ENCODE data around the gene COL15A1.

The COL15A1 gene

GRCh38 chr9:99041618-99042017 is 97.9 kb downstream of the COL15A1 start:
- Mint-ChIP-seq H3K4me3 (peak overlapping the region; percentile 7 to 29), H3K36me3 (ENCODE audit: insufficient read depth) (no peaks in the 10 kb centered on the region), H3K27ac (peak overlapping the region; percentile 80 to 86), H3K9me3 (no peaks in the 10 kb centered on the region), H3K4me1 (ENCODE audit: low read depth in 2 of 2) (peaks cover 27 to 48% of the 10 kb centered on the region in 2 donors), H3K27me3 (no peaks in the 10 kb centered on the region)
- ATAC-seq (replicated peaks) (peak; percentile 26), DNase-seq (no peak)

- H3K27me3 Mint-ChIP-seq, result no peaks in the 10 kb centered on the region
- no peak overlapping the region for H3K4me3 Mint-ChIP-seq
- H3K9me3 Mint-ChIP-seq, result no peaks in the 10 kb centered on the region
- H3K27ac Mint-ChIP-seq, result no peak overlapping the region
- H3K36me3 Mint-ChIP-seq (ENCODE audit: insufficient read depth), result no peaks in the 10 kb centered on the region
- no peak for ATAC-seq (replicated peaks)
- DNase-seq, result no peak
- peaks cover 31 to 50% of the 10 kb centered on the region in 2 donors for H3K4me1 Mint-ChIP-seq (ENCODE audit: low read depth in 2 of 2)
These were observed 98.9 kb downstream of the COL15A1 start for GRCh38 chr9:99042620-99043019.

- no peaks in the 10 kb centered on the region for H3K36me3 Mint-ChIP-seq (ENCODE audit: insufficient read depth)
These were observed 101.1 kb downstream of the COL15A1 start for GRCh38 chr9:99044827-99045226.

GRCh38 chr9:99046068-99046467 is 102.4 kb downstream of the COL15A1 start:
- ATAC-seq (replicated peaks) (no peak), DNase-seq (no peak)
- no peaks in the 10 kb centered on the region for H3K27me3 Mint-ChIP-seq
- H3K27ac Mint-ChIP-seq, result no peak overlapping the region
- no peak overlapping the region for H3K4me3 Mint-ChIP-seq
- no peaks in the 10 kb centered on the region for H3K9me3 Mint-ChIP-seq
- H3K4me1 Mint-ChIP-seq (ENCODE audit: low read depth in 2 of 2), result peaks cover 37 to 60% of the 10 kb centered on the region in 2 donors
- no peaks in the 10 kb centered on the region for H3K36me3 Mint-ChIP-seq (ENCODE audit: insufficient read depth)

More at GRCh38 chr9:99044827-99045226, 101.1 kb downstream of the COL15A1 start:
- H3K4me1 Mint-ChIP-seq (ENCODE audit: low read depth in 2 of 2), result peaks cover 37 to 56% of the 10 kb centered on the region in 2 donors
- DNase-seq (no peak), ATAC-seq (replicated peaks) (no peak)
- H3K27me3 Mint-ChIP-seq, result no peaks in the 10 kb centered on the region
- H3K9me3 Mint-ChIP-seq, result no peaks in the 10 kb centered on the region
- H3K27ac Mint-ChIP-seq, result no peak overlapping the region
- no peak overlapping the region for H3K4me3 Mint-ChIP-seq

GRCh38 chr9:99046542-99047071 is 102.9 kb downstream of the COL15A1 start:
- DNase-seq (no peak), ATAC-seq (replicated peaks) (no peak)
- Mint-ChIP-seq H3K4me1 (ENCODE audit: low read depth in 2 of 2) (peaks cover 32 to 57% of the 10 kb centered on the region in 2 donors), H3K36me3 (ENCODE audit: insufficient read depth) (no peaks in the 10 kb centered on the region), H3K27ac (peak overlapping the region in 1 of 2 donors; percentile 6), H3K4me3 (no peak overlapping the region), H3K9me3 (no peaks in the 10 kb centered on the region), H3K27me3 (no peaks in the 10 kb centered on the region)

GRCh38 chr9:99049228-99049627 is 105.5 kb downstream of the COL15A1 start:
- ATAC-seq (replicated peaks) (no peak), DNase-seq (no peak)
- H3K27ac Mint-ChIP-seq, result peak overlapping the region; percentile 51 to 58
- no peaks in the 10 kb centered on the region for H3K9me3 Mint-ChIP-seq
- no peaks in the 10 kb centered on the region for H3K27me3 Mint-ChIP-seq
- H3K4me1 Mint-ChIP-seq (ENCODE audit: low read depth in 2 of 2), result peaks cover 52 to 69% of the 10 kb centered on the region in 2 donors
- peak overlapping the region in 1 of 2 donors; percentile 25 for H3K4me3 Mint-ChIP-seq
- no peaks in the 10 kb centered on the region for H3K36me3 Mint-ChIP-seq (ENCODE audit: insufficient read depth)

- no peak for DNase-seq
- Mint-ChIP-seq H3K9me3 (no peaks in the 10 kb centered on the region), H3K27ac (peak overlapping the region in 1 of 2 donors; percentile 58), H3K4me1 (ENCODE audit: low read depth in 2 of 2) (peaks cover 55 to 70% of the 10 kb centered on the region in 2 donors), H3K36me3 (ENCODE audit: insufficient read depth) (no peaks in the 10 kb centered on the region), H3K27me3 (no peaks in the 10 kb centered on the region), H3K4me3 (peak overlapping the region in 1 of 2 donors; percentile 25)
- ATAC-seq (replicated peaks), result no peak
These were observed 105.9 kb downstream of the COL15A1 start for GRCh38 chr9:99049641-99050040.

GRCh38 chr9:99050292-99050911 is 106.7 kb downstream of the COL15A1 start:
- ATAC-seq (replicated peaks), result no peak
- H3K4me1 Mint-ChIP-seq (ENCODE audit: low read depth in 2 of 2), result peaks cover 55 to 70% of the 10 kb centered on the region in 2 donors
- H3K9me3 Mint-ChIP-seq, result no peaks in the 10 kb centered on the region
- no peak for DNase-seq
- peak overlapping the region in 1 of 2 donors; percentile 58 for H3K27ac Mint-ChIP-seq
- H3K27me3 Mint-ChIP-seq, result no peaks in the 10 kb centered on the region
- no peak overlapping the region for H3K4me3 Mint-ChIP-seq
- H3K36me3 Mint-ChIP-seq (ENCODE audit: insufficient read depth), result no peaks in the 10 kb centered on the region

GRCh38 chr9:99050924-99051323 is 107.2 kb downstream of the COL15A1 start:
- Mint-ChIP-seq H3K36me3 (ENCODE audit: insufficient read depth) (no peaks in the 10 kb centered on the region), H3K9me3 (no peaks in the 10 kb centered on the region), H3K4me3 (no peak overlapping the region), H3K4me1 (ENCODE audit: low read depth in 2 of 2) (peaks cover 57 to 74% of the 10 kb centered on the region in 2 donors), H3K27ac (no peak overlapping the region), H3K27me3 (no peaks in the 10 kb centered on the region)
- ATAC-seq (replicated peaks) (no peak), DNase-seq (no peak)

- DNase-seq (no peak), ATAC-seq (replicated peaks) (no peak)
- no peaks in the 10 kb centered on the region for H3K9me3 Mint-ChIP-seq
- no peaks in the 10 kb centered on the region for H3K36me3 Mint-ChIP-seq (ENCODE audit: insufficient read depth)
- peaks cover 59 to 76% of the 10 kb centered on the region in 2 donors for H3K4me1 Mint-ChIP-seq (ENCODE audit: low read depth in 2 of 2)
- no peaks in the 10 kb centered on the region for H3K27me3 Mint-ChIP-seq
- no peak overlapping the region for H3K27ac Mint-ChIP-seq
- H3K4me3 Mint-ChIP-seq, result peak overlapping the region in 1 of 2 donors; percentile 52
These were observed 107.7 kb downstream of the COL15A1 start for GRCh38 chr9:99051406-99051805.

- ATAC-seq (replicated peaks) (no peak), DNase-seq (no peak)
- H3K9me3 Mint-ChIP-seq, result no peaks in the 10 kb centered on the region
- H3K4me3 Mint-ChIP-seq, result peak overlapping the region in 1 of 2 donors; percentile 52
- peaks cover 60 to 76% of the 10 kb centered on the region in 2 donors for H3K4me1 Mint-ChIP-seq (ENCODE audit: low read depth in 2 of 2)
- no peaks in the 10 kb centered on the region for H3K27me3 Mint-ChIP-seq
- H3K36me3 Mint-ChIP-seq (ENCODE audit: insufficient read depth), result no peaks in the 10 kb centered on the region
- peak overlapping the region in 1 of 2 donors; percentile 95 for H3K27ac Mint-ChIP-seq
These were observed 108.1 kb downstream of the COL15A1 start for GRCh38 chr9:99051851-99052250.

GRCh38 chr9:99052815-99053715 is 109.4 kb downstream of the COL15A1 start:
- H3K4me1 Mint-ChIP-seq (ENCODE audit: low read depth in 2 of 2), result peaks cover 68 to 87% of the 10 kb centered on the region in 2 donors
- DNase-seq (peak in 2 of 3 experiments; percentile 7), ATAC-seq (replicated peaks) (peak; percentile 24)
- H3K36me3 Mint-ChIP-seq (ENCODE audit: insufficient read depth), result peaks cover 4% of the 10 kb centered on the region
- no peaks in the 10 kb centered on the region for H3K9me3 Mint-ChIP-seq
- H3K4me3 Mint-ChIP-seq, result peak overlapping the region; percentile 52 to 62
- peak overlapping the region; percentile 83 to 95 for H3K27ac Mint-ChIP-seq
- H3K27me3 Mint-ChIP-seq, result no peaks in the 10 kb centered on the region

GRCh38 chr9:99054581-99054980 is 110.9 kb downstream of the COL15A1 start:
- Mint-ChIP-seq H3K36me3 (ENCODE audit: insufficient read depth) (peaks cover 6% of the 10 kb centered on the region), H3K4me3 (peak overlapping the region; percentile 52 to 62), H3K27me3 (no peaks in the 10 kb centered on the region), H3K4me1 (ENCODE audit: low read depth in 2 of 2) (peaks cover 75 to 92% of the 10 kb centered on the region in 2 donors), H3K9me3 (no peaks in the 10 kb centered on the region), H3K27ac (peak overlapping the region in 1 of 2 donors; percentile 74)
- ATAC-seq (replicated peaks) (no peak), DNase-seq (no peak)

Measured in effector memory CD8-positive, alpha-beta T cell (primary cell).